ENCODE measurements around the gene MRAP.

Gene MRAP

DNA sequence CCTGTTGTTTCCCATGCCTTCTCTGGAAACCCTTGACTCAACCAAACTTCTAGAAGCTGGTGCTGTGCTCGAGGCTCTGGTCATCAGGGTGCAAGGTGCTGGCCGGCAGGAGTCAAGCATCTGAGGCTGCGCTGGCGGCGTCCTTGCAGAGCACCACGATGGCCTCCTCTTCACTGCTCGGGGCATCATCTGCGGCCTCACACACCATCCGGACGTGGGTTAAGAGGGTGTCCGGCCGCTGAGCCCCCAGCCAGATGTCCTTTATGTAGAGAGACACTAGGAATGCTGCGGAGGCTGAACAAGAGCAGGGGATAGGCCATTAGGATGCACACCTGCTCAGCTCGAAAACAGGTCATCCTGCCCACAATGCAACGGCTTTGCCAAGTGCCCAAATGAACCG, 16.2 kb downstream of the MRAP start:
- TF ChIP-seq ZNF2 (tag by site-specific recombination; IDR thresholded peaks at IDR 0.05) (no peak), ZNF266 (tag by site-specific recombination; IDR thresholded peaks at IDR 0.05; ENCODE audit: low read depth) (no peak), GLI4 (tag by site-specific recombination; IDR thresholded peaks at IDR 0.05) (no peak), ZNF169 (tag by site-specific recombination; IDR thresholded peaks at IDR 0.05) (no peak), ZNF16 (tag by site-specific recombination; IDR thresholded peaks at IDR 0.05; ENCODE audit: low read depth) (no peak), ZSCAN30 (tag by site-specific recombination; IDR thresholded peaks at IDR 0.05) (no peak), ZNF837 (tag by site-specific recombination; IDR thresholded peaks at IDR 0.05) (no peak), MZF1 (tag by site-specific recombination; IDR thresholded peaks at IDR 0.05; ENCODE audit: borderline replicate concordance) (no peak), ZNF701 (tag by site-specific recombination; IDR thresholded peaks at IDR 0.05) (no peak), ZNF223 (tag by site-specific recombination; IDR thresholded peaks at IDR 0.05) (no peak), ZBTB49 (tag by site-specific recombination; IDR thresholded peaks at IDR 0.05; ENCODE audit: low read depth) (no peak), WT1 (tag by site-specific recombination; IDR thresholded peaks at IDR 0.05) (no peak), ZNF239 (tag by site-specific recombination; IDR thresholded peaks at IDR 0.05) (no peak), ZNF488 (tag by site-specific recombination; IDR thresholded peaks at IDR 0.05) (no peak), ZNF629 (tag by site-specific recombination; IDR thresholded peaks at IDR 0.05) (no peak), ZSCAN5A (tag by site-specific recombination; IDR thresholded peaks at IDR 0.05) (no peak)
- TF ChIP-seq, protein P1, sequence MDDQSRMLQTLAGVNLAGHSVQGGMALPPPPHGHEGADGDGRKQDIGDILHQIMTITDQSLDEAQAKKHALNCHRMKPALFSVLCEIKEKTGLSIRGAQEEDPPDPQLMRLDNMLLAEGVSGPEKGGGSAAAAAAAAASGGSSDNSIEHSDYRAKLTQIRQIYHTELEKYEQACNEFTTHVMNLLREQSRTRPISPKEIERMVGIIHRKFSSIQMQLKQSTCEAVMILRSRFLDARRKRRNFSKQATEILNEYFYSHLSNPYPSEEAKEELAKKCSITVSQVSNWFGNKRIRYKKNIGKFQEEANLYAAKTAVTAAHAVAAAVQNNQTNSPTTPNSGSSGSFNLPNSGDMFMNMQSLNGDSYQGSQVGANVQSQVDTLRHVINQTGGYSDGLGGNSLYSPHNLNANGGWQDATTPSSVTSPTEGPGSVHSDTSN (CRISPR knock-in tag; IDR thresholded peaks at IDR 0.05): no peak
- H3K4me1 ChIP-seq (ENCODE audit: control insufficient read depth, insufficient read depth, low read length): no peaks in the 10 kb centered on the region
- no peak overlapping the region for H3K4me3 ChIP-seq (ENCODE audit: low read depth, low read length)
- CTCF ChIA-PET: no interaction called here
- POLR2A ChIA-PET: no interaction called here
- H3K9me3 ChIP-seq (ENCODE audit: control insufficient read depth, insufficient read depth, low read depth, low read length): no peaks in the 10 kb centered on the region
- H3K27ac ChIP-seq (ENCODE audit: extremely low read depth, low read depth, low read length): no peak overlapping the region
- peaks cover 13 to 78% of the 10 kb centered on the region in 2 experiments for H3K36me3 ChIP-seq (ENCODE audit: control insufficient read depth in 2 of 2, insufficient read depth in 1 of 2, low read length in 2 of 2)

DNA sequence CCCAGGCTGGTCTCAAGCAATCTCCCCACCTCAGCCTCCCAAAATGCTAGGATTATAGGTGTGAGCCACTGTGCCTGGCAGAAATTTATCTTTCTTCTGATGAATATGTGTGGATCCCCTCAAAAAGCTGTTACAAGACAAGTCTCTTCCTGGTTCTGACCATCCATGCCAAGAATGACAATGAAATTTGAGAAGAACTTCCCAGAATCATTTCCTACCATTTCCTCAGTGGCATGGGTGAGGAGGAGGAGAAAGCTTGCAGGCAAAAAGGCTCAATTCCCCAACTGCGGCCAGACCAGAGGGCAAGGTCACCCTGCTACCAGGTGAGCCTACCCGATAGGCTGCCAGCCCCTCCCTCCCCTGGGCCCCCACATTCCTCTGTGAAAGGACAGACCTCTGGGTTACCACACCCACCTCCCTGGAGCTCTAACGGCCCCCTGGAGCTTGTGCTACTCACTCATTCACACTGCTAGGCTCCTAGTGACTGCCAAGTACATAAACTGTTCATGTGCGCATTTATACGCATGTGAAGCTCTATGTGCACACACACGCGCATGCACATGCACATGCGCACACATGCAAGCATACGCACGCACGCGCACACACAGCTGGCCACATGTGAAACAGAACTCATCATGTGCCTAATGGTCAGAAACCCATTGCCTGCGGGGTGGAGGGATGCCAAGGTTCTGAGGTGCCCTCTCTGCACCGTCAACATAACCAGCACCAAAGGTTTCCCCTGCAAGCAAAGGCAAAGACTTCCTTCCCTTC, 17.0 kb downstream of the MRAP start:
- ChIA-PET CTCF (no interaction called here), POLR2A (interaction anchor here (1.2 kb wide), 1 partner anchor 10 kb away, joined by 3 read pairs; no protein-coding TSS in a partner anchor)
- TF ChIP-seq GLIS1 (tag by site-specific recombination; IDR thresholded peaks at IDR 0.05): peak; percentile 91
- TF ChIP-seq ZNF624 (tag by site-specific recombination; IDR thresholded peaks at IDR 0.05): no peak
- Histone ChIP-seq H3K9me3 (ENCODE audit: control insufficient read depth, insufficient read depth, low read depth, low read length) (no peaks in the 10 kb centered on the region), H3K4me3 (ENCODE audit: low read depth, low read length) (no peak overlapping the region), H3K4me1 (ENCODE audit: control insufficient read depth, insufficient read depth, low read length) (no peaks in the 10 kb centered on the region), H3K36me3 (ENCODE audit: control insufficient read depth in 2 of 2, insufficient read depth in 1 of 2, low read length in 2 of 2) (peaks cover 10 to 87% of the 10 kb centered on the region in 2 experiments), H3K27ac (ENCODE audit: extremely low read depth, low read depth, low read length) (no peak overlapping the region)

Measured in HEK293 (cell line).